ENCODE measurements around the gene FBXO44. TPM values are rescaled to one million over a fixed set of nuclear protein-coding genes. Genes with fewer than 3 reads are reported as not detected.

The FBXO44 gene
- total RNA-seq, 1 experiment from 2014 or later: 34.9 TPM

GRCh38 chr1:11685210-11685752, 30.6 kb downstream of the FBXO44 start:
- TF ChIP-seq SOX15 (CRISPR knock-in tag; IDR thresholded peaks at IDR 0.05) (no peak), TP53 (CRISPR knock-in tag; IDR thresholded peaks at IDR 0.05) (no peak), FOXK1 (CRISPR knock-in tag; IDR thresholded peaks at IDR 0.05) (no peak), TCF7 (CRISPR knock-in tag; IDR thresholded peaks at IDR 0.05; ENCODE audit: low read depth) (no peak), ZBTB43 (CRISPR knock-in tag; IDR thresholded peaks at IDR 0.05) (no peak), ZNF121 (CRISPR knock-in tag; IDR thresholded peaks at IDR 0.05) (no peak), AFF4 (CRISPR knock-in tag; IDR thresholded peaks at IDR 0.05; ENCODE audit: borderline replicate concordance) (no peak), NR1H2 (CRISPR knock-in tag; IDR thresholded peaks at IDR 0.05) (no peak), STAT6 (CRISPR knock-in tag; conservative IDR thresholded peaks at IDR 0.05; ENCODE audit: low read depth) (no peak), USF2 (CRISPR knock-in tag; IDR thresholded peaks at IDR 0.05) (no peak), FOXJ3 (CRISPR knock-in tag; IDR thresholded peaks at IDR 0.05; ENCODE audit: borderline replicate concordance) (no peak), E2F4 (CRISPR knock-in tag; IDR thresholded peaks at IDR 0.05; ENCODE audit: borderline replicate concordance, low read depth) (no peak), GRHL2 (CRISPR knock-in tag; IDR thresholded peaks at IDR 0.05; ENCODE audit: insufficient replicate concordance, severe bottlenecking) (no peak), FOXP1 (CRISPR knock-in tag; IDR thresholded peaks at IDR 0.05; ENCODE audit: borderline replicate concordance) (no peak), OVOL2 (CRISPR knock-in tag; IDR thresholded peaks at IDR 0.05; ENCODE audit: borderline replicate concordance) (no peak), NFATC4 (CRISPR knock-in tag; IDR thresholded peaks at IDR 0.05) (no peak), ZBTB21 (CRISPR knock-in tag; IDR thresholded peaks at IDR 0.05; ENCODE audit: borderline replicate concordance) (no peak), MYBL2 (CRISPR knock-in tag; IDR thresholded peaks at IDR 0.05) (no peak)
- POLR2A ChIA-PET: interaction anchor here (0.7 to 0.8 kb wide), 2 partner anchors 12 to 51 kb away, joined by 3 read pairs; partner anchors contain the start of gene AGTRAP
- Mint-ChIP-seq H3K4me3 (peak overlapping the region; percentile 27), H3K27me3 (ENCODE audit: low read depth) (no peaks in the 10 kb centered on the region), H3K36me3 (peaks cover 13% of the 10 kb centered on the region), H3K27ac (peak overlapping the region; percentile 91), H3K9me3 (no peaks in the 10 kb centered on the region), H3K4me1 (peaks cover 76% of the 10 kb centered on the region)
- CTCF ChIA-PET: interaction anchor here (0.8 to 1.5 kb wide), 6 partner anchors 20 to 118 kb away, joined by 3 to 9 read pairs (median 4); partner anchors contain the start of gene FBXO6
- DNase-seq (ENCODE audit: low spot score) (no peak), ATAC-seq (no peak)

All from WTC11 (cell line).